ENCODE results near the gene PLD1. TPM values are rescaled to one million over a fixed set of nuclear protein-coding genes. Genes with fewer than 3 reads are reported as not detected.

The PLD1 gene
- total RNA-seq, 6 experiments from 2014 or later, result 13.3 to 29.9 (median 18.5) TPM

DNA sequence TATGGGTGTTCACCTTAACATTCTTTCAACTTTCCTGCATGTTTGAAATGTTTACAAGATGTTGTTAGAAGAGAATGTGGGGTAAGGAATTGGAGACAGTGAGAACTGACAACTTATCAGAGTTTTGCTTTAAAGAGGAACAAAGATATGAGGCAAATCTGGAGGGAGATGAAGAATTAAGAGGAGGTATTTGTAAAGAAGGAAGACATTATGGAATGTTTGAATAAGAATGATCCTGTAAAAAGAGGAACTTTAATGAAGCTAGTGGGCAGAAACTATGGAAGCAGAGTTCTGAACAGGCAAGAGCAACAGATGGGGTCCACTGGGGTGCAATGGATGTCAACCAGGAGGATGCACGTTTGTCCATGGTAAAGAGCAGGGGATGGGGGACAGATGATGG lies 27.7 kb downstream of the PLD1 start:
- intact Hi-C loops (cut with DNase I), result no loop called here
- ATAC-seq, result no peak
- WGBS (ENCODE audit: insufficient coverage, low coverage, low lambda C conversion rate, missing lambda C conversion rate), result 80% methylated on average over 1 of the region's 1 CpG

DNA sequence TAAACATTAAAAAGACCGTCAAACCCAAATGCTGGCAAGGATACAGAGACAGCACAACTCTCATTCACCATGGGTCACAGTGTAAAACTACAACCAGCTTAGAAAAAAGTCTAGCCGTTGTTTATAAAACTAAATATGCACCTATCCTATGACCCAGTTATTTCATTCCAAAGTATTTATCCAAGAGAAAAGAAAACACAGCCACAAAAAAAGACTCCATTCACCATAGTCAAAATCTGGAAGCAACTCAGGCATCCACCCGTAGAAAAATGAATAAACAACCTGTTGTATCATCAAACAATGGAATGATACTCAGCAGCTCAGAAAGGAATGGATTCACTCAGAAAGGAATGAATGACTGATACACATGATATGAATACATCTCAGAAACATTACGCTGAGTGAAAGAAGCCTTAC lies 28.6 kb downstream of the PLD1 start:
- Histone ChIP-seq H3K36me3 (no peaks in the 10 kb centered on the region), H3K4me3 (no peak overlapping the region), H3K9me3 (no peaks in the 10 kb centered on the region), H3K4me1 (no peaks in the 10 kb centered on the region), H3K27ac (no peak overlapping the region), H3K27me3 (no peaks in the 10 kb centered on the region)
- intact Hi-C loops (cut with DNase I), result no loop called here
- ATAC-seq, result peak in 3 of 4 donors; percentile 44 to 76 (median 74)
- 39% methylated on average over 4 of the region's 4 CpGs for WGBS (ENCODE audit: insufficient coverage, low coverage, low lambda C conversion rate, missing lambda C conversion rate)
- DNase-seq, result no peak
- TF ChIP-seq, protein P1, sequence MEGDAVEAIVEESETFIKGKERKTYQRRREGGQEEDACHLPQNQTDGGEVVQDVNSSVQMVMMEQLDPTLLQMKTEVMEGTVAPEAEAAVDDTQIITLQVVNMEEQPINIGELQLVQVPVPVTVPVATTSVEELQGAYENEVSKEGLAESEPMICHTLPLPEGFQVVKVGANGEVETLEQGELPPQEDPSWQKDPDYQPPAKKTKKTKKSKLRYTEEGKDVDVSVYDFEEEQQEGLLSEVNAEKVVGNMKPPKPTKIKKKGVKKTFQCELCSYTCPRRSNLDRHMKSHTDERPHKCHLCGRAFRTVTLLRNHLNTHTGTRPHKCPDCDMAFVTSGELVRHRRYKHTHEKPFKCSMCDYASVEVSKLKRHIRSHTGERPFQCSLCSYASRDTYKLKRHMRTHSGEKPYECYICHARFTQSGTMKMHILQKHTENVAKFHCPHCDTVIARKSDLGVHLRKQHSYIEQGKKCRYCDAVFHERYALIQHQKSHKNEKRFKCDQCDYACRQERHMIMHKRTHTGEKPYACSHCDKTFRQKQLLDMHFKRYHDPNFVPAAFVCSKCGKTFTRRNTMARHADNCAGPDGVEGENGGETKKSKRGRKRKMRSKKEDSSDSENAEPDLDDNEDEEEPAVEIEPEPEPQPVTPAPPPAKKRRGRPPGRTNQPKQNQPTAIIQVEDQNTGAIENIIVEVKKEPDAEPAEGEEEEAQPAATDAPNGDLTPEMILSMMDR (IDR thresholded peaks at IDR 0.05), result no peak
- no peak for TF ChIP-seq POLR2A (IDR thresholded peaks at IDR 0.05)

More for the DNA sequence above, 27.7 kb downstream of the PLD1 start:
- Histone ChIP-seq H3K9me3 (no peaks in the 10 kb centered on the region), H3K4me1 (no peaks in the 10 kb centered on the region), H3K27me3 (no peaks in the 10 kb centered on the region), H3K4me3 (no peak overlapping the region), H3K36me3 (no peaks in the 10 kb centered on the region), H3K27ac (no peak overlapping the region)
- no peak for DNase-seq
- TF ChIP-seq POLR2A (IDR thresholded peaks at IDR 0.05), result no peak
- TF ChIP-seq, protein P1 (IDR thresholded peaks at IDR 0.05), result no peak

DNA sequence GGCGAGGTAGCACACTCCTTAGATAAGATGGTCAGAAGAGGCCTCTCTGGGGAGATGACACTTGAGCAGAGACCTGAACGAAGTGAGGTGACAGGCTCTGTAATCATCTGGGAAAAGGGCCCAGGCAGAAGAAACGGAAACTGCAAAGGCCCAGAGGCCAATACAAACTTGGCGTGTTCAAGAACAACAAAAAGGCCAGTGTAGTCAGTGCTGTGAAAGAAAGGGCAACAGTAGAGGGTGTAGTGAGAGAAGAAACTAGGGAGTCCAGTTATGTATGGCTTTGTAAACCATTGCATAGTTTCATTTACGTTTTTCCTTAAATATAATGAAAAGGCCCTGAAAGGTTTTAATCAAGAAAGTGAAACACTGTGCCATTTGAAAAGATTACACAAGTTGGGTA lies 31.8 kb downstream of the PLD1 start:
- intact Hi-C loops (cut with DNase I), result loop anchor here in 1 of 2 donors (10.0 kb wide), 1 partner anchor 134 kb away; no protein-coding TSS in a partner anchor
- Histone ChIP-seq H3K27me3 (no peaks in the 10 kb centered on the region), H3K36me3 (no peaks in the 10 kb centered on the region), H3K9me3 (no peaks in the 10 kb centered on the region), H3K4me3 (no peak overlapping the region), H3K4me1 (no peaks in the 10 kb centered on the region), H3K27ac (no peak overlapping the region)
- 67% methylated on average over 5 of the region's 5 CpGs for WGBS (ENCODE audit: insufficient coverage, low coverage, low lambda C conversion rate, missing lambda C conversion rate)
- peak in 3 of 4 donors; percentile 20 to 51 (median 41) for ATAC-seq
- no peak for TF ChIP-seq POLR2A (IDR thresholded peaks at IDR 0.05)
- TF ChIP-seq, protein P1 (IDR thresholded peaks at IDR 0.05), result no peak
- DNase-seq, result no peak

DNA sequence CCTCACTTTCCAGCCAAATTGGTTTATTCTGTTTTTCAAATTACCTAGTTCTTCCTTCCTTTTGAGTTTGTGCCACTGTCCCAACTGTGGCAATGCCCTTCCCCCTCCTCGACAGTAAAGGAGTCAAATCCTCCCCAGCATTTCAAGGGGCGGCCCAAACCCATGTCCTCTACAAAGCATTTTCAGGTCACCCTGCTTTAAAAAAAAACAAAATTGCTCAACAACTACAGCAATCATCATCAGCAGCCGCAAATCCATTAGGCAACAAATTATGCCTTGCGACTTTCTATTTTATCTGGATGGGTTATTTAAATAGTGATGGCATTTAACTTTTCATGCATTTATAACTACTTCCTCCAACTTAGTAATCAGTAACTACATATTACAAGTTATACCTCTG lies 32.7 kb downstream of the PLD1 start:
- no peak for TF ChIP-seq POLR2A (IDR thresholded peaks at IDR 0.05)
- TF ChIP-seq, protein P1 (IDR thresholded peaks at IDR 0.05), result no peak
- no peaks in the 10 kb centered on the region for H3K27me3 ChIP-seq
- no peak overlapping the region for H3K4me3 ChIP-seq
- H3K9me3 ChIP-seq, result no peaks in the 10 kb centered on the region
- no peaks in the 10 kb centered on the region for H3K4me1 ChIP-seq
- intact Hi-C loops (cut with DNase I), result loop anchor here in 1 of 2 donors (10.0 kb wide), 1 partner anchor 133 kb away; no protein-coding TSS in a partner anchor
- no peak overlapping the region for H3K27ac ChIP-seq
- 53% methylated on average over 4 of the region's 4 CpGs for WGBS (ENCODE audit: insufficient coverage, low coverage, low lambda C conversion rate, missing lambda C conversion rate)
- peak in 1 of 4 donors; percentile 17 for ATAC-seq
- no peaks in the 10 kb centered on the region for H3K36me3 ChIP-seq
- no peak for DNase-seq

All from right lobe of liver (tissue), 6 donors.